Neural cell (in vitro differentiated cells): ENCODE measurements around the gene FBLN2. TPM values are rescaled to one million over a fixed set of nuclear protein-coding genes. Genes with fewer than 3 reads are reported as not detected.

Source experiments
- H2AFZ ChIP-seq: fragments of 200-600, 300-800 bp; sonication (generic), shearing (Covaris generic); 2 replicates; pipeline ENCODE4 v1.6.0; 2014; ENCODE audit warnings: low read depth, mild to moderate bottlenecking, antibody characterized with exemption, low read length, moderate library complexity
- H3F3A ChIP-seq: fragments of 200-600 bp; shearing (Covaris generic); 2 replicates; pipeline ENCODE4 v1.6.1; 2016; ENCODE audit warnings: mild to moderate bottlenecking, moderate library complexity, mixed read lengths, antibody characterized with exemption, low read length; ENCODE audit not compliant: insufficient read depth, poor library complexity, severe bottlenecking
- H3K27ac ChIP-seq: fragments of 200-600, 300-800 bp; sonication (generic), shearing (Covaris generic); 2 replicates; pipeline ENCODE4 v1.5.1; 2014; ENCODE audit warnings: mild to moderate bottlenecking, low read length, moderate library complexity
- H3K27me3 ChIP-seq: fragments of 300-800, 200-600 bp; sonication (generic), shearing (Covaris generic); 2 replicates; pipeline ENCODE4 v1.6.0; 2014; ENCODE audit warnings: mild to moderate bottlenecking, low read depth, low read length, moderate library complexity; ENCODE audit not compliant: insufficient read depth
- H3K36me3 ChIP-seq: fragments of 300-800, 200-600 bp; sonication (generic), shearing (Covaris generic); 2 replicates; pipeline ENCODE4 v1.5.1; 2014; ENCODE audit warnings: mild to moderate bottlenecking, antibody characterized with exemption, low read length, moderate library complexity; ENCODE audit not compliant: insufficient read depth
- H3K4me2 ChIP-seq: fragments of 300-800, 200-600 bp; sonication (generic), shearing (Covaris generic); 2 replicates; pipeline ENCODE4 v1.6.0; 2014; ENCODE audit warnings: mild to moderate bottlenecking, low read length
- H3K4me3 ChIP-seq: fragments of 300-800, 200-600 bp; sonication (generic), shearing (Covaris generic); 2 replicates; pipeline ENCODE4 v1.5.1; 2014; ENCODE audit warnings: mild to moderate bottlenecking, low read length, moderate library complexity
- H3K79me2 ChIP-seq: fragments of 200-600 bp; shearing (Covaris generic); replicated peaks from 2 replicates; pipeline ENCODE4 v1.6.0; 2014; ENCODE audit warnings: mild to moderate bottlenecking, low read length, moderate library complexity; ENCODE audit not compliant: insufficient read depth
- H3K9ac ChIP-seq: fragments of 300-800, 200-600 bp; sonication (generic), shearing (Covaris generic); 2 replicates; pipeline ENCODE4 v1.6.1; 2016; ENCODE audit warnings: mild to moderate bottlenecking, low read length, mixed read lengths
- H3K9me2 ChIP-seq: fragments of 200-600 bp; shearing (Covaris generic); 2 replicates; pipeline ENCODE4 v1.6.1; 2016; ENCODE audit warnings: mild to moderate bottlenecking, low read length, mixed read lengths; ENCODE audit not compliant: insufficient read depth
- H3K9me3 ChIP-seq: fragments of 200-600, 300-800 bp; sonication (generic), shearing (Covaris generic); 2 replicates; pipeline ENCODE4 v1.6.1; 2016; ENCODE audit warnings: mild to moderate bottlenecking, mixed run types, low read length, moderate library complexity, mixed read lengths
- H4K20me1 ChIP-seq: fragments of 200-600 bp; shearing (Covaris generic); 2 replicates; pipeline ENCODE4 v1.6.1; 2016; ENCODE audit warnings: mild to moderate bottlenecking, mixed run types; ENCODE audit not compliant: insufficient read depth
- EP300 ChIP-seq: fragments of 450-650 bp; conservative IDR thresholded peaks from 2 replicates; pipeline ENCODE4 v1.6.1; 2014; ENCODE audit warnings: antibody characterized with exemption, mild to moderate bottlenecking, moderate library complexity; ENCODE audit not compliant: poor library complexity, severe bottlenecking
- EZH2 ChIP-seq: fragments of 200-600, 300-800 bp; shearing (Covaris generic), sonication (generic); IDR thresholded peaks from 2 replicates; pipeline ENCODE4 v1.6.1; 2014; ENCODE audit warnings: antibody characterized with exemption, low read length, borderline replicate concordance, mild to moderate bottlenecking; ENCODE audit not compliant: insufficient read depth, poor library complexity, severe bottlenecking
- MXI1 ChIP-seq: fragments of 450-650 bp; conservative IDR thresholded peaks from 2 replicates; pipeline ENCODE4 v1.6.1; 2014; ENCODE audit warnings: antibody characterized with exemption, mild to moderate bottlenecking; ENCODE audit not compliant: poor library complexity, severe bottlenecking
- POLR2AphosphoS5 ChIP-seq: IDR thresholded peaks from 2 replicates; pipeline ENCODE4 v1.6.1; 2012
- RAD21 ChIP-seq: fragments of 450-650 bp; conservative IDR thresholded peaks from 2 replicates; pipeline ENCODE4 v1.6.1; 2014; ENCODE audit warnings: antibody characterized with exemption, mild to moderate bottlenecking, moderate library complexity
- REST ChIP-seq: IDR thresholded peaks from 2 replicates; pipeline ENCODE4 v1.6.1; 2012; ENCODE audit warnings: borderline replicate concordance
- SMC3 ChIP-seq: fragments of 450-650 bp; conservative IDR thresholded peaks from 2 replicates; pipeline ENCODE4 v1.6.1; 2014; ENCODE audit warnings: antibody characterized with exemption, mild to moderate bottlenecking, moderate library complexity; ENCODE audit not compliant: poor library complexity
- TAF1 ChIP-seq: IDR thresholded peaks from 2 replicates; pipeline ENCODE4 v1.6.1; 2012; ENCODE audit warnings: low read depth
- polyA plus RNA-seq: library from polyadenylated mRNA; depleted of rRNA; stranded (reverse); fragments of >200 nt; gene quantifications from 2 replicates; pipeline ENCODE4 v1.2.3, GENCODE V29; 2014
- TF ChIP-seq, protein P1 (sequence below): fragments of 450-650 bp; IDR thresholded peaks from 2 replicates; pipeline ENCODE4 v1.5.1; 2014; ENCODE audit warnings: antibody characterized with exemption, mild to moderate bottlenecking, moderate library complexity; ENCODE audit not compliant: poor library complexity, severe bottlenecking

Gene FBLN2
- polyA plus RNA-seq, 1 donor from 2014 or later = 0.37 TPM

DNA sequence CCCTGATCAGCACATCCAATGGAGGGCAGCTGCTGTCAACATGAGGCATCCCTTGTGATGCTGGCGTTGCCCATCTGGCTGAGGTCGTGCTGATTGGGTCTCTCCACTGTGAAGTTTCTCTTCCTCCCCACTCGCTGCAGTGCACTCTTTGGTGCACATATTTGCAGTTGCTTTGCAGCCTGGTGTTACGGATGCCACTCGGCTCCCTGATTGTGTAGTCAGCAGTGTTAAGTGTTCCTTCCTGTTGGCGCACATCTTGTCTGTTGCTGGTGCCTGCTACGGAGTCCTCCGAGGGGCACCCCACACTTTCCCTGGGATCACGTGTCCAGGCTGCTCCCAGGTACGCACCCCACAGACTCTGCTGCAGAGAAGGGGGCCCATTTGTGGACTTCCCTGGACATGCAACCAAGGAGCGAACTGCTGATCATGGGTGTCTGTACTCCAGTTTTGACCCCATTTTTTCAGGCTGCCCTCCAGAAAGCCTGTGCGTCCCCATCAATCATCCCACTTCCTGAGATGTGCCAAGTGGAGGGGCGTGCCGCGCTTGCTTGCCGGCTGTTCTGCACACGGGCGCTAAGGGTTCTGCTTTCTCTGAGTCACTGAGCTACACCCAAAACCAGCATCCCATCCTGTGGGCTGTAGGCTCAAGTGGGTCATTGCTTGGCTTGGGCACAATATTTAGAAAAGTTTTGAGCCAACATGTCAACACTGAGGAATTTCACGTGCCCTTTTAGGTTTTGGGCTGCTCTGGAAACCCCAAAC lies 98.6 kb downstream of the FBLN2 start:
- no peaks in the 10 kb centered on the region for H3K9me2 ChIP-seq
- no peak overlapping the region for H3K9ac ChIP-seq
- no peaks in the 10 kb centered on the region for H3F3A ChIP-seq
- H3K9me3 ChIP-seq = no peaks in the 10 kb centered on the region
- no peak overlapping the region for H2AFZ ChIP-seq
- H3K4me2 ChIP-seq = no peak overlapping the region
- no peaks in the 10 kb centered on the region for H3K27me3 ChIP-seq
- no peaks in the 10 kb centered on the region for H3K79me2 ChIP-seq
- no peak overlapping the region for H3K27ac ChIP-seq
- H3K4me3 ChIP-seq = no peak overlapping the region
- no peaks in the 10 kb centered on the region for H3K36me3 ChIP-seq
- no peak for TF ChIP-seq EP300
- TF ChIP-seq MXI1 = no peak
- TF ChIP-seq, protein P1, sequence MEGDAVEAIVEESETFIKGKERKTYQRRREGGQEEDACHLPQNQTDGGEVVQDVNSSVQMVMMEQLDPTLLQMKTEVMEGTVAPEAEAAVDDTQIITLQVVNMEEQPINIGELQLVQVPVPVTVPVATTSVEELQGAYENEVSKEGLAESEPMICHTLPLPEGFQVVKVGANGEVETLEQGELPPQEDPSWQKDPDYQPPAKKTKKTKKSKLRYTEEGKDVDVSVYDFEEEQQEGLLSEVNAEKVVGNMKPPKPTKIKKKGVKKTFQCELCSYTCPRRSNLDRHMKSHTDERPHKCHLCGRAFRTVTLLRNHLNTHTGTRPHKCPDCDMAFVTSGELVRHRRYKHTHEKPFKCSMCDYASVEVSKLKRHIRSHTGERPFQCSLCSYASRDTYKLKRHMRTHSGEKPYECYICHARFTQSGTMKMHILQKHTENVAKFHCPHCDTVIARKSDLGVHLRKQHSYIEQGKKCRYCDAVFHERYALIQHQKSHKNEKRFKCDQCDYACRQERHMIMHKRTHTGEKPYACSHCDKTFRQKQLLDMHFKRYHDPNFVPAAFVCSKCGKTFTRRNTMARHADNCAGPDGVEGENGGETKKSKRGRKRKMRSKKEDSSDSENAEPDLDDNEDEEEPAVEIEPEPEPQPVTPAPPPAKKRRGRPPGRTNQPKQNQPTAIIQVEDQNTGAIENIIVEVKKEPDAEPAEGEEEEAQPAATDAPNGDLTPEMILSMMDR = no peak
- TF ChIP-seq POLR2AphosphoS5 = no peak
- TF ChIP-seq EZH2 = no peak
- TF ChIP-seq SMC3 = no peak
- no peak for TF ChIP-seq REST
- no peak for TF ChIP-seq RAD21
- TF ChIP-seq TAF1 = no peak
- no peaks in the 10 kb centered on the region for H4K20me1 ChIP-seq

DNA sequence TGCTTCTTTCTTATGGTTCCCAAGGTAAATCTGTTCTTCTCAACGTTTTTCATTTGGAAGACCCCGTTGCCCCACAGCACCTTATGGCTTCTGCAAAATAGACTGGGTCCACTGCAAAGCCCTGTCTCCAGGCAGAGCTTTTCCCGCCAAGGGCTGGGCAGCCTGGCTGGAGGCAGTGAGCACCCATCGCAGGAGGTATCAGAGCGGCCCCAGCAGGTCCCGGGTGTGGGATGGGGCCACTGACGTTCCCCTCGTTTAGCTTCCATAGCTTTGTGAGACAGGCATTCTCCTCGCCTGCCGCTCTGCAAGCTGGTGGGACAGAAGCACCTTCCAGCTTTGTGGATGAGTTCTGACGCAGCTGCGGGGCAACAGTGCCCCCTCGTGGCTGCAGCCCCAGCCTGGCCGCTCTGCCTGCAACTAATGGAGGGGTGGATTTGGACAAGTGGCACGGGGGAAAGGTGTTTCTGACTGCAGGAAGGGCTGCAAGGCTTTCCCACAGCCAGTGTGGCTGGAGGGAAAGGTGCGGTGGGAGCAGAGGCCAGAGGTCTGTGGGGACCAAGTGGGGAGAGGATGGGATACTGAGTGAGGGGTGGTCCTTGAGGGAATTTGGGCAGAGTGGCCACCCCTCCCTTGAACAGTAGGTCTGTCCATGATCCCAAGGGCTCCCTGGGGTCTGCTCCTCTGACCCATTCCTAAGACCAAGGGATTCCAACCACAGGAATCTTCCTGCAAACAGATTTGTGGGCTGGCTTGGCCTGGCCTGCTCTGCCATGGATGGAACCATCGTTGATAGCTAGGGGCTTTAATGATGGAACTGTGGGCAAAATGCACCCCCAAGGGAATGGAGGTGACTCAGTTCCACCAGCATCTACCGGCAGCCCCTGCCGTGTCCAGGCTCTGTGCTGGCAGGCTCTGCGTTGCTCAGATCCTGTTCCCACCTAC lies 99.4 kb downstream of the FBLN2 start:
- Histone ChIP-seq H2AFZ (no peak overlapping the region), H3K27me3 (no peaks in the 10 kb centered on the region), H3K9me2 (no peaks in the 10 kb centered on the region), H3F3A (no peaks in the 10 kb centered on the region), H3K9ac (no peak overlapping the region), H3K79me2 (no peaks in the 10 kb centered on the region), H3K36me3 (no peaks in the 10 kb centered on the region), H3K4me3 (no peak overlapping the region), H3K9me3 (no peaks in the 10 kb centered on the region), H4K20me1 (no peaks in the 10 kb centered on the region), H3K27ac (no peak overlapping the region), H3K4me2 (no peak overlapping the region)
- TF ChIP-seq RAD21 (peak; percentile 99), TAF1 (no peak), EP300 (no peak), SMC3 (peak; percentile 99), REST (no peak), EZH2 (no peak), POLR2AphosphoS5 (no peak), MXI1 (peak; percentile 44)
- TF ChIP-seq, protein P1 = peak; percentile 99
